Measurements from ENCODE around the gene MTOR.

MTOR gene

DNA sequence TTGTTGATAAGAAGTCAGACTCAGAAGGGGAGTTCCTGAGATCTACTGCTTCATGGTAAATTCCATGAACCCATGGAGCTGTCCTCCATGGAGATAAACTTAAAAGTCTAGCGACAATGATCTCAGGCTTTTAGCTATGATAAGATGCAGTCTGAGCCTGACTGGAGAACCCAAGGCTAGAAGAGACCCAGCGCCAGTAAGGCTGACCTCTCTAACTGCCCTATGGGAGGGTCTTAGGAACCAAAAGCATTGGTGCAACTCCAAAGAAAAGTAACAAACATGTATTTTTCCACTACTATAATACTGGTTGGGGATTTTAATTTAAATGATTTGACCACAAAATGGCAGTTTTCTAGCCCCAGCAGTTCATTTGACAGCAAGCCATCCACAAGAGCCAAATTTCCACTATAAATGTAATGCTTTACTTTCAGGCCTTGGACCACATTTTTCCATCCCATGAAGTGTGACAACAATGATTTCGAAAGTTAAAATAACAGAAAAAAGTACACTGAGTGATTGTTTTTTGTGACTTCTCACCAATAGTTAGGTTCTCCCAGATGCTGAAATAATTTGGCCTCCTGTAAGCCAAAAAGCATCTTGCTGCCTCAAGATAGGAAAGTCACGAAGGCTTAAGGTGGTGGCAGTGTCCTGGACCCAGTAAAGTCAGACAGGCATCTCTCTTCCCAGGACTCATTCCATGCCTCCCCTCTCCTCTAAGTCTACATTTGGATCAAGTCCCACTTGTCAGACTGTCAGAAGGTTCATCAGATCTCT, 119.5 kb downstream of the MTOR start:
- WGBS (ENCODE audit: extremely low coverage, insufficient coverage, low lambda C conversion rate): no CpG with 5 or more reads among the region's 4 CpGs

GRCh38 chr1:11138952-11139351, 123.4 kb downstream of the MTOR start:
- H3K27ac ChIP-seq (ENCODE audit: low read depth, low read length): no peak overlapping the region
- H3K27me3 ChIP-seq (ENCODE audit: insufficient read depth, low read length, poor library complexity): no peaks in the 10 kb centered on the region
- no peak for DNase-seq
- H2BK5ac ChIP-seq (ENCODE audit: low read length): no peak overlapping the region
- H3K9ac ChIP-seq (ENCODE audit: low read length): no peak overlapping the region
- no peak overlapping the region for H2AK5ac ChIP-seq (ENCODE audit: low read length)
- H4K8ac ChIP-seq (ENCODE audit: low read depth, low read length): no peak overlapping the region
- H3K79me1 ChIP-seq (ENCODE audit: low read length): no peaks in the 10 kb centered on the region
- no peak overlapping the region for H2BK120ac ChIP-seq (ENCODE audit: low read depth, low read length)
- no peak overlapping the region for H3K4me2 ChIP-seq (ENCODE audit: low read length)
- H3K18ac ChIP-seq (ENCODE audit: low read length): no peak overlapping the region
- no peak overlapping the region for H3K4ac ChIP-seq (ENCODE audit: low read depth, low read length)
- H3K4me3 ChIP-seq (ENCODE audit: low read length): no peak overlapping the region
- H3K36me3 ChIP-seq (ENCODE audit: control insufficient read depth, insufficient read depth, low read length): peaks cover 9% of the 10 kb centered on the region
- no peak overlapping the region for H3K56ac ChIP-seq (ENCODE audit: low read length)
- no CpG with 5 or more reads among the region's 3 CpGs for whole genome bisulfite sequencing (ENCODE audit: extremely low coverage, insufficient coverage, low lambda C conversion rate)
- H3K4me1 ChIP-seq (ENCODE audit: control insufficient read depth, low read depth, low read length): no peaks in the 10 kb centered on the region
- no peak overlapping the region for H2BK15ac ChIP-seq (replicated peaks; ENCODE audit: low read depth)
- no peak overlapping the region for H3K23ac ChIP-seq (ENCODE audit: low read length)
- no peak overlapping the region for H4K5ac ChIP-seq (ENCODE audit: low read length)
- H3K79me2 ChIP-seq (ENCODE audit: control insufficient read depth, insufficient read depth, low read length): no peaks in the 10 kb centered on the region

More for the DNA sequence above, 119.5 kb downstream of the MTOR start:
- DNase-seq: no peak
- Histone ChIP-seq H4K5ac (ENCODE audit: low read length) (no peak overlapping the region), H3K27me3 (ENCODE audit: insufficient read depth, low read length, poor library complexity) (no peaks in the 10 kb centered on the region), H3K79me1 (ENCODE audit: low read length) (no peaks in the 10 kb centered on the region), H3K4ac (ENCODE audit: low read depth, low read length) (no peak overlapping the region), H3K27ac (ENCODE audit: low read depth, low read length) (no peak overlapping the region), H2BK120ac (ENCODE audit: low read depth, low read length) (no peak overlapping the region), H3K36me3 (ENCODE audit: control insufficient read depth, insufficient read depth, low read length) (peaks cover 17% of the 10 kb centered on the region), H3K23ac (ENCODE audit: low read length) (no peak overlapping the region), H2BK15ac (replicated peaks; ENCODE audit: low read depth) (no peak overlapping the region), H3K79me2 (ENCODE audit: control insufficient read depth, insufficient read depth, low read length) (no peaks in the 10 kb centered on the region), H3K4me3 (ENCODE audit: low read length) (no peak overlapping the region), H3K4me2 (ENCODE audit: low read length) (no peak overlapping the region), H2AK5ac (ENCODE audit: low read length) (no peak overlapping the region), H3K56ac (ENCODE audit: low read length) (no peak overlapping the region), H4K8ac (ENCODE audit: low read depth, low read length) (no peak overlapping the region), H3K9ac (ENCODE audit: low read length) (no peak overlapping the region), H2BK5ac (ENCODE audit: low read length) (no peak overlapping the region), H3K18ac (ENCODE audit: low read length) (no peak overlapping the region), H3K4me1 (ENCODE audit: control insufficient read depth, low read depth, low read length) (no peaks in the 10 kb centered on the region)

- H3K27me3 ChIP-seq (ENCODE audit: insufficient read depth, low read length, poor library complexity): no peaks in the 10 kb centered on the region
- no peak overlapping the region for H3K4ac ChIP-seq (ENCODE audit: low read depth, low read length)
- H3K18ac ChIP-seq (ENCODE audit: low read length): no peak overlapping the region
- no peak for DNase-seq
- no peaks in the 10 kb centered on the region for H3K79me2 ChIP-seq (ENCODE audit: control insufficient read depth, insufficient read depth, low read length)
- H2BK5ac ChIP-seq (ENCODE audit: low read length): no peak overlapping the region
- H3K9ac ChIP-seq (ENCODE audit: low read length): no peak overlapping the region
- H2BK120ac ChIP-seq (ENCODE audit: low read depth, low read length): no peak overlapping the region
- H3K27ac ChIP-seq (ENCODE audit: low read depth, low read length): no peak overlapping the region
- no peaks in the 10 kb centered on the region for H3K79me1 ChIP-seq (ENCODE audit: low read length)
- no CpG with 5 or more reads among the region's 1 CpG for WGBS (ENCODE audit: extremely low coverage, insufficient coverage, low lambda C conversion rate)
- H4K8ac ChIP-seq (ENCODE audit: low read depth, low read length): no peak overlapping the region
- H3K4me1 ChIP-seq (ENCODE audit: control insufficient read depth, low read depth, low read length): no peaks in the 10 kb centered on the region
- no peak overlapping the region for H2AK5ac ChIP-seq (ENCODE audit: low read length)
- H3K56ac ChIP-seq (ENCODE audit: low read length): no peak overlapping the region
- H3K36me3 ChIP-seq (ENCODE audit: control insufficient read depth, insufficient read depth, low read length): peaks cover 9% of the 10 kb centered on the region
- no peak overlapping the region for H4K5ac ChIP-seq (ENCODE audit: low read length)
- H2BK15ac ChIP-seq (replicated peaks; ENCODE audit: low read depth): no peak overlapping the region
- H3K4me2 ChIP-seq (ENCODE audit: low read length): no peak overlapping the region
- no peak overlapping the region for H3K4me3 ChIP-seq (ENCODE audit: low read length)
- H3K23ac ChIP-seq (ENCODE audit: low read length): no peak overlapping the region
Observed at GRCh38 chr1:11138029-11138428, 124.3 kb downstream of the MTOR start.

- Histone ChIP-seq H3K56ac (ENCODE audit: low read length) (no peak overlapping the region), H3K4ac (ENCODE audit: low read depth, low read length) (no peak overlapping the region), H4K8ac (ENCODE audit: low read depth, low read length) (no peak overlapping the region), H2BK15ac (replicated peaks; ENCODE audit: low read depth) (no peak overlapping the region), H3K23ac (ENCODE audit: low read length) (no peak overlapping the region), H2BK120ac (ENCODE audit: low read depth, low read length) (no peak overlapping the region), H3K79me1 (ENCODE audit: low read length) (no peaks in the 10 kb centered on the region), H4K5ac (ENCODE audit: low read length) (no peak overlapping the region), H3K4me1 (ENCODE audit: control insufficient read depth, low read depth, low read length) (no peaks in the 10 kb centered on the region), H3K18ac (ENCODE audit: low read length) (no peak overlapping the region), H3K4me3 (ENCODE audit: low read length) (no peak overlapping the region), H3K9ac (ENCODE audit: low read length) (no peak overlapping the region), H2BK5ac (ENCODE audit: low read length) (no peak overlapping the region), H3K27ac (ENCODE audit: low read depth, low read length) (no peak overlapping the region), H3K27me3 (ENCODE audit: insufficient read depth, low read length, poor library complexity) (no peaks in the 10 kb centered on the region), H3K36me3 (ENCODE audit: control insufficient read depth, insufficient read depth, low read length) (peaks cover 11% of the 10 kb centered on the region), H3K79me2 (ENCODE audit: control insufficient read depth, insufficient read depth, low read length) (no peaks in the 10 kb centered on the region), H2AK5ac (ENCODE audit: low read length) (no peak overlapping the region), H3K4me2 (ENCODE audit: low read length) (no peak overlapping the region)
- no peak for DNase-seq
- no CpG with 5 or more reads among the region's 5 CpGs for WGBS (ENCODE audit: extremely low coverage, insufficient coverage, low lambda C conversion rate)
Observed at GRCh38 chr1:11134898-11135266, 127.5 kb downstream of the MTOR start.

GRCh38 chr1:11134251-11134897, 128.0 kb downstream of the MTOR start:
- no CpG with 5 or more reads among the region's 5 CpGs for WGBS (ENCODE audit: extremely low coverage, insufficient coverage, low lambda C conversion rate)
- Histone ChIP-seq H3K79me1 (ENCODE audit: low read length) (no peaks in the 10 kb centered on the region), H4K8ac (ENCODE audit: low read depth, low read length) (no peak overlapping the region), H2BK15ac (replicated peaks; ENCODE audit: low read depth) (no peak overlapping the region), H2BK5ac (ENCODE audit: low read length) (no peak overlapping the region), H2AK5ac (ENCODE audit: low read length) (no peak overlapping the region), H3K27ac (ENCODE audit: low read depth, low read length) (no peak overlapping the region), H3K4ac (ENCODE audit: low read depth, low read length) (no peak overlapping the region), H2BK120ac (ENCODE audit: low read depth, low read length) (no peak overlapping the region), H3K18ac (ENCODE audit: low read length) (no peak overlapping the region), H3K36me3 (ENCODE audit: control insufficient read depth, insufficient read depth, low read length) (peaks cover 11% of the 10 kb centered on the region), H3K4me3 (ENCODE audit: low read length) (no peak overlapping the region), H3K9ac (ENCODE audit: low read length) (no peak overlapping the region), H3K4me1 (ENCODE audit: control insufficient read depth, low read depth, low read length) (no peaks in the 10 kb centered on the region), H3K4me2 (ENCODE audit: low read length) (no peak overlapping the region), H3K56ac (ENCODE audit: low read length) (no peak overlapping the region), H4K5ac (ENCODE audit: low read length) (no peak overlapping the region), H3K79me2 (ENCODE audit: control insufficient read depth, insufficient read depth, low read length) (no peaks in the 10 kb centered on the region), H3K23ac (ENCODE audit: low read length) (no peak overlapping the region), H3K27me3 (ENCODE audit: insufficient read depth, low read length, poor library complexity) (no peaks in the 10 kb centered on the region)
- no peak for DNase-seq
